HCT116 (cell line): ENCODE data around the gene IFITM5.

Source experiments
- CTCF ChIP-seq, 3 experiments: fragments of 200-600 bp in 1 of 3; sonication (generic) in 1 of 3; IDR thresholded peaks in 2 of 3; conservative IDR thresholded peaks in 1 of 3; 2 replicates each; pipeline ENCODE4 v1.5.1; 2012 to 2017; ENCODE audit warnings: low read depth in 2 of 3, low read length in 2 of 3, antibody characterized with exemption in 1 of 3, borderline replicate concordance in 1 of 3, control low read depth in 1 of 3, mild to moderate bottlenecking in 1 of 3, mixed read lengths in 1 of 3, mixed run types in 1 of 3, moderate library complexity in 1 of 3; ENCODE audit not compliant: insufficient read depth in 1 of 3
- EZH2 ChIP-seq: fragments of 200-600 bp; sonication (generic); IDR thresholded peaks from 2 replicates; pipeline ENCODE4 v1.6.1; 2017; ENCODE audit warnings: antibody characterized with exemption, mixed run types
- POLR2AphosphoS5 ChIP-seq: IDR thresholded peaks from 2 replicates; pipeline ENCODE4 v1.6.1; 2011; ENCODE audit warnings: mild to moderate bottlenecking, low read depth, low read length, moderate library complexity
- SP1 ChIP-seq: IDR thresholded peaks from 2 replicates; pipeline ENCODE4 v1.6.1; 2012; ENCODE audit warnings: low read depth
- ZFX ChIP-seq: fragments of 450-650 bp; IDR thresholded peaks from 2 replicates; pipeline ENCODE4 v1.6.1; 2017

- TF ChIP-seq ZFX = no peak
- TF ChIP-seq POLR2AphosphoS5 = no peak
- no peak for TF ChIP-seq EZH2
- no peak for TF ChIP-seq CTCF (IDR thresholded peaks at IDR 0.05 in 2 of 3, conservative IDR thresholded peaks at IDR 0.05 in 1 of 3; ENCODE audit: borderline replicate concordance in 1 of 3, insufficient read depth in 1 of 3, low read depth in 2 of 3, low read length in 2 of 3)
- no peak for TF ChIP-seq SP1
Observed at GRCh38 chr11:279966-280705, 19.2 kb downstream of the IFITM5 start.
